ENCODE data around the gene CASD1.

DNA sequence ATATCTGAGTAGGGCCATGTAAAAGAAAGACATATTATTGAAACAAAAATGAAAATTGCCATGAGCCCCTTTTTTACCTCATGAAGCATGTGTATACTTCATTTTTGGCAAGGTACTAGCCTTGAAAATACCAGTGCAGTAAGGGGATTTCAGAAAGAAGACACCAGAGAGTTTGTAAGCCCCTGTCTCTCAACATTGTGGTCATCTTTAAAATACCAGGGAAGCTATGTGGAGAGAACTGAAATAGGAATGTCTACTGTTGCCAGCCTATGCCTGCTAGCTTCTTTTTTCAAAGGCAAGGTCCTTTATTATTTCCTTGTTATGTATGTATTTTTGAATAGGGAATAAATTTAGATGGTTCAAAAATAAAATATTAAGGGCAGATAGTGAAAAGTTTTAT is 57.8 kb downstream of the CASD1 start:
- TF ChIP-seq, protein P1, sequence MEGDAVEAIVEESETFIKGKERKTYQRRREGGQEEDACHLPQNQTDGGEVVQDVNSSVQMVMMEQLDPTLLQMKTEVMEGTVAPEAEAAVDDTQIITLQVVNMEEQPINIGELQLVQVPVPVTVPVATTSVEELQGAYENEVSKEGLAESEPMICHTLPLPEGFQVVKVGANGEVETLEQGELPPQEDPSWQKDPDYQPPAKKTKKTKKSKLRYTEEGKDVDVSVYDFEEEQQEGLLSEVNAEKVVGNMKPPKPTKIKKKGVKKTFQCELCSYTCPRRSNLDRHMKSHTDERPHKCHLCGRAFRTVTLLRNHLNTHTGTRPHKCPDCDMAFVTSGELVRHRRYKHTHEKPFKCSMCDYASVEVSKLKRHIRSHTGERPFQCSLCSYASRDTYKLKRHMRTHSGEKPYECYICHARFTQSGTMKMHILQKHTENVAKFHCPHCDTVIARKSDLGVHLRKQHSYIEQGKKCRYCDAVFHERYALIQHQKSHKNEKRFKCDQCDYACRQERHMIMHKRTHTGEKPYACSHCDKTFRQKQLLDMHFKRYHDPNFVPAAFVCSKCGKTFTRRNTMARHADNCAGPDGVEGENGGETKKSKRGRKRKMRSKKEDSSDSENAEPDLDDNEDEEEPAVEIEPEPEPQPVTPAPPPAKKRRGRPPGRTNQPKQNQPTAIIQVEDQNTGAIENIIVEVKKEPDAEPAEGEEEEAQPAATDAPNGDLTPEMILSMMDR (conservative IDR thresholded peaks at IDR 0.05; ENCODE audit: low read length): no peak
- TF ChIP-seq EZH2phosphoT487 (IDR thresholded peaks at IDR 0.05; ENCODE audit: borderline replicate concordance, low read depth, low read length): no peak
